Metanephros (tissue), 1 donor: ENCODE data around the gene MELTF. TPM values are rescaled to one million over a fixed set of nuclear protein-coding genes. Genes with fewer than 3 reads are reported as not detected.

Source experiments
- total RNA-seq: library from RNA; depleted of rRNA; stranded (reverse); fragments of >200 nt; gene quantifications from one replicate; pipeline ENCODE4 v1.2.3, GENCODE V29; 2014

The MELTF gene
- 4.6 TPM for total RNA-seq

GRCh38 chr3:197029511-197030167 lies at the start of gene MELTF:
Gene MELTF, minus strand, starts transcription at chr3:197029817. Its CDS starts 115 bp downstream, at chr3:197029702.

DNA sequence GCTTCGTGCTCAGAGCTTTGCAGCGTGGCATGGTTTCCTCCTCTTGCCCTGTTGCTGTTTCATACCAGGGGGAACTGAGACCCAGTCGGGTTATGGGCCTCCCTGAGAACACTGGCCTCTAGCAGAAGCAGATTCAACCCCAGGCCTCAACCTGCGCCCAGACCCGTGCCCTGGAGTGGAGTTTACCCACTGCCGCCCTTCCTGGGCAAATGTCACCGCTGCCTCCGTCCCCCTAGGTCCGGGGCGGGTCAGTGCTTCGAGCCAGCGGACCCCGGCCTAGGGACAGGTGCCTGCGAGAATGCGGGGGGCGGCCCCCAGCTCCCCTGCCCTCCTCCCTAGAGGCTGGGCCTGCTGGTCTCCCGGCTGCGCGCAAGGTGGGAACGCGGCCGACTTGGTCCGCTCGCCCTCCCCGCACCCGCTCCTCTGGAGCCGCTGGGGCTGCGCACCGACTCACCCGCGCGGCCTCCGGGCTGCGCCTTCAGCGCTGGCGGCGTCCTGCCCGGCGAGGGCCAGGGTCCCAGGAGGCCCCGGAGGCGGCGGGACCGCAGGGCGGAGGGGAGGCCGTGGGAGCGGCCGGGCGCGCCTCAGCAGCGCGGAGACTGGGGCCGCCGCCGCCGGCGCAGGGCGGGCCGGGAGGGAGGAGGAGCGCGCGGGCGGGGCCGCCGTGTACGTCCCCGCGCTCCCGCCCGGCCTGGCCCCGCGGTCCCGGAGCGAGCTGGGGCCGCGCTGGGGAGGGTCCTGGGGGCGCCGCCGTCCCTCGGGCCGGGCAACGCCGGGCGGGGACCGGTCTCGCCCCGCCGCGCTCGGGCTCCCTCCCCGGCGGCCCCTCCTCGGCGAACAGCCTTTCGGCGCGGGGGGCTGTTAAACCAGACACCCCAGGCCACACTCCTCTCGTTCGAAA lies 61.1 kb downstream of the MELTF start, which contains the start of gene PIGZ:
TSS of gene PIGZ (minus strand) at position 601 of the 901 bp plus-strand sequence. CDS start 16,802 bp downstream, outside the sequence.

Other genes starting within 250 kb of the MELTF start
- 46.5 TPM for gene SENP5, start 161.9 kb downstream of the MELTF start, total RNA-seq
- gene NCBP2, start 87.3 kb downstream of the MELTF start, total RNA-seq, result 37.2 TPM
- gene PIGZ, start 61.0 kb downstream of the MELTF start, total RNA-seq, result 1.3 TPM